GM20431 (cell line): Measurements from ENCODE around the gene ZNF630.
"Not testable (repeated sequence)": the region's sequence is repeated elsewhere in the genome, so short reads cannot be mapped to it uniquely, and the experiment has no call there.

ENCODE experiments used
- in situ Hi-C: fragments of 300-500 bp; cut with MseI, MboI; formaldehyde crosslinking; loops from one replicate; pipeline ENCODE4 v1.15.0; 2020; ENCODE audit warnings: low sequenced_read_pairs; ENCODE audit not compliant: unreplicated experiment

The ZNF630 gene

DNA sequence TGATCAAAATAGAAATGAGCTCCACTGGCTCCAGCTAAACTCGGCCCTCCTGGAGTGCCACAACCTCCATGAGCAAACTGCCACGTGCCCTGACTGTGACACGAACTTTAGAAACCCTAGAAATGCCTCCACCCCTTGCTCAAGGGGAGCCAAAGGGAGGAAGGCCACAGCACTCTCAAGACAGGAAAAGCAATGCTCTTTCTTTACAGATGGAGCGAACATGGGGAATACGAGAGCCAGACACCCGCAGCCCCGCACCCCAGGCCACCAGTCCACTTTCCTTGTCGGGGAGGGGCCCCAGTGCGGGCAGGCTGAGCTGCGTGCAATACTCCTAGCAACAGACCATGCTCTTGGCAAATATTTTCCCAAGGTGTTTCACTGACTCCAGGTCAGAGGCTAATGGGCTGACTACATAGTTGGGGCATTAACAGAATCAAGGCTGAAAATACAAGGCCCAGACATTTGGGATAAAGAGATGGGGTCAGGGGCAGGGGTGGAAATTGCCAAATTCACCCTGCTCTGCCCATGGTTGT is 40.7 kb downstream of the ZNF630 start:
- in situ Hi-C loops = loop anchor here (25.0 kb wide), 1 partner anchor 193 kb away; the partner anchor contains the start of gene ZNF81

DNA sequence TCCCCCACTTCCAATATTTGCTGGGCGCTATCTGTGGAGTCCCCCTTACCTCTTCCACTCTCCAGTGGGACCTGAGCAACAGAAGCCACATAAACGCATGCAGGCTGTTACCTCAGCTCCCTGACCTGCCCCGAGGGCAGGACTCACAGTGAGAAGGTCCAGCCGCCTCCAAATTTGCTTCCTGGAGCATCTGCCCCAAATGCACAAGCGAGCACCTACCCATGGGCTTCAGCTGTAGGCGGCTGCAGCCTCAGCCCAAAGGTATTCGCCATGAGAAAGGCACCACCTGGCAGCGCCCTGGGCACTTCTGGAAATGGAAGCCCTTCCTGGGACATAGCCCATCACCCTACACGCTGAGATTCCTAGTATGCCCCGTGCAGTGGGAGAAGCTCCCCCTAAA is 41.2 kb downstream of the ZNF630 start:
- in situ Hi-C loops = loop anchor here (25.0 kb wide), 1 partner anchor 193 kb away; the partner anchor contains the start of gene ZNF81

DNA sequence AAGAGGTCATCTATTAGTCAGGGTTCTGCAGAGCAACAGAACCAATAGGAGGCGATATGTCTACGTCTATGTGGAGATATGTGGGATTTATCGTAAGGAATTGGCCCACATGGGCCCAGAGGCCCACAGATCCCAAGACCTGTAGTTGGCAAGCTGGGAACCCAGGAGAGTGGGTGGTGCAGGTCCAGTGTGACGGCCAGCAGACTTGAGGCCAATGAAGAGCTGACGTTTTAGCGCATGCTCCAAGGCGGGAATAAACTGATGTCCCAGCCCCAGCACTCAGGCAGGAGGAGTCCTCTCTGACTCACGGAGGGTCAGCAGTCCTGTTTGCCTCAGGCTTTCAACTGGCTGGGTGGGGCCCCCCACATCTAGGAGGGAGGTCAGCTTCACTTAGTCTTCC is 43.3 kb downstream of the ZNF630 start:
- in situ Hi-C loops = loop anchor here (25.0 kb wide), 1 partner anchor 191 kb away; the partner anchor contains the start of gene ZNF81

DNA sequence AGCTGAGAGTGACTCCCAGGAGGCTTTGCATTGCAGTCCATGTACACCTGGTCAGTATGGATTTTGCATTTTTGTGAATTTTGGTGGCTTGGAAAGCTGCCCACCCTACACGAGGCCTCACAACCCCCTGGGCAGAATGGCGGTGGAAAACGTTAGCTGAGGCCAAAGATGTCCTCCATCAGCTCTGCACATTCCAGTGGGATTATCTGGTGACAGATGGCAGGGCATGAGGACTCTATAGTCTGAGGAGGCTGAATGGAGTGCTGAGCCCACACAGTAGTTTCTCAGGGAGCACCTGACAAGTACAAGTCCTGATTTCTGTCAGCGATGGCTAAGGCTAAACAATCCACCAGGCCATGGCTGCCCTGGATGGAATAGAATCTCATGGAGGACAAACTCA is 43.9 kb downstream of the ZNF630 start:
- in situ Hi-C loops = loop anchor here (25.0 kb wide), 1 partner anchor 190 kb away; the partner anchor contains the start of gene ZNF81

DNA sequence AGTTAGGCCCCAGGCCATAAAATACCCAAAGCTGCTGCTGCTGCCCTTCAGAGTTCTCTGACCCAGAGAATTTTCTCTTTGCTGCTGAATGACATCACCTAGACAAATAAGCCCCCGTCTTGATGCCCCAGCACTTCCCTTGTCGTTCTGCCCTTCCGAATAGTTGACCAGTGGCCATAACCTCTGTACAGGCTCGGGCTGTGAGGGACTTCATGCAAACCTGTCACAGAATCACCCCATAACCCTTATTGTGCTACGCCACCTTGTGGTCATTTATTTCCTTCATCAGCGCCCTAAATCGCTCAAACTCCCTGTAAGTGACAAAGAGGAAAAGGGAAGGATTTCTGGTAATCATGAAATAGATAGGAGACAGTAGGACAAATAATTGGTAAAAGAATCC is 45.9 kb downstream of the ZNF630 start:
- in situ Hi-C loops = loop anchor here (25.0 kb wide), 1 partner anchor 188 kb away; the partner anchor contains the start of gene ZNF81

DNA sequence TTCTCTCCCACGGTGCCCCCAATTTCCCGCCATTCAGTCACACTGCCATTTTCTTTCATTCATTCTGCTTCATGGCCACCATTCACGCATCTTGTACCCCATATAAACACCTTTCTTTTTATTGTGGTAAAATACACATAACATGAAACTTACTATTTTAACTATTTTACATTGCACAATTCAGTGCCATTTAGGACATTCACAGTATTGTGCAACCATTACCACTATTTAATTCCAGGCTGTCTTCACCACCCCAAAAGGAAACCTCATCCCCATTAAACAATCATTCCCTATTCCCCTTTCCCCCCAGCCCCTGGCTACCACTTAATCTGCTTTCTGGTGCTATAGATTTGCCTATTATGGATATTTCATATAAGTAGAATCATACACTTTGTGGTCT is 48.7 kb downstream of the ZNF630 start:
- in situ Hi-C loops = no loop called here

DNA sequence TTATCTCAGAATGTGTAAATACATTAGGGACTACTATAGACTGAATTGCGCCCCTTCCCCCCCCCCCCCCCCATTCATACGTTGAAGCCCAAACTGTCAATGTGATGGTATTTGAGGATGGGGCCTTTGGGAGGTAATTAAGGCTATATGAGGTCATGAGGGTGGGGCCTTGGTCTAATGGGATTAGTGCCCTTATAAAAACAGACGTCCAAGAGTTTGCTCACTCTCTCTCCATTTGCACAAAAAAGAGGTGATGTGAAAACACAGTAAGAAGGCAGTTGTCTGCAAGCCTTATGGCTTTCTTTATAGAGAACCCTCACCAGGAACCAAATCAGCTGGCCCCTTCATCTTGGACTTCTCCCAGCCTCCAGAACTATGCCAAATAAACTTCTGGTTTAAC is 49.3 kb downstream of the ZNF630 start:
- in situ Hi-C loops = no loop called here

DNA sequence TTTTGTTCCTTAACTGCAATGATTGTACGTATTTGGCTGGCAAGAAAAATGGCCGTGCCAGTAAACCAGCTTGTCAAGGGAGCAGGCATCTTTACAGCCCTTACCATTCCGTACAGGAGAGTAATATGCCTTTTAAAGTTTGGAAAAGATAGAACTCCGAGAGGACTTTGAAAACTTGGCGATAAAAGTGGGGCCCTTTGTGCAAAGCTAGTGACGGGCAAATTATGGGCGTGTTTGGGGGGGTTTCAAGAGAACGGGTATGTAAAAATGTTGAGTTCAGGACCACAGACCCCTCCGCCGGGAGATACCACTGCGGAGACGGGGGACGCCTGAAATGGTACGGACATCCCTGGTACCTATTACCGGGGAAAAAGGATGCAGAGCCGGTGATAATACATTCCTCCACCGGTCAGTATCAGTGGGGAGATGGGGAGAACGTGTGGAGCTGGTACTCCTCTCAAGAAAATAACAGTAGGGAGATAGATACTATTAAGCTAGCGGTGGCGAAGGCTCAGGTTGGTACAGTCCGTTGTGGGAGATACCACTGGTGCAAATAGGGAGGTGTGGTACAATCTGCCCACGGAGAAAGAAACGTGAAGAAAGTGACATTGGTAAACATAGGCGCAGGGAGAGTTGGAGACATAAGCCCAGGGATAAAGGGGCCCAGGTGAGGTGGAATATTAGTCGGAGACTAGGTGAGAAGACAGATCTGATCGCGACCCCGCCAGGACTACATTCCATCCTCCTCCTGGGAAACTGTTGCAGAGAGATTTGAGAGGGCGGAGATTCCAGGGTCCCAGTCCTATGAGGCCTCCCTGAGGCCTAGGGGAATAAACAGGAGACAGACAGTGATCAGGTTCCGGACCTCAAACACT is 50.2 kb downstream of the ZNF630 start:
- in situ Hi-C loops = no loop called here

DNA sequence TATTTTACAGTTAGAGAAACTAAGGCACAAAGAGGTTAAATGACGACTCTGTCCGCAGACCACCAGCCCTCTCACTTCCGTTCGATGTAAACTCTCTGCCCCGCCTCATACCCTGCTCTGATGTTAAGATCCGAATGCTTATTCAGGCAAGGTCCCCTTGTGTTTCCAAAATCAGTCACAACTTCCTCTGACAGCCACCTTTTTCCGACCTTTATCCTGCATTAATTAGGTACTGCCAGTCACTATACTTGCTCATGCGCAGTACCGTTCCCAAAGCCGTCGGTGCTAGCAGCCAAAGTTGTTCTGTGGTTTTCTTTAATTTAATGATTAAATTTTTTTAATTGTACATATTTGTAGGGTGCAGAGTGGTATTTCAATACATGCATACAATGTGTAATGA is 51.0 kb downstream of the ZNF630 start:
- in situ Hi-C loops = not testable (repeated sequence)

DNA sequence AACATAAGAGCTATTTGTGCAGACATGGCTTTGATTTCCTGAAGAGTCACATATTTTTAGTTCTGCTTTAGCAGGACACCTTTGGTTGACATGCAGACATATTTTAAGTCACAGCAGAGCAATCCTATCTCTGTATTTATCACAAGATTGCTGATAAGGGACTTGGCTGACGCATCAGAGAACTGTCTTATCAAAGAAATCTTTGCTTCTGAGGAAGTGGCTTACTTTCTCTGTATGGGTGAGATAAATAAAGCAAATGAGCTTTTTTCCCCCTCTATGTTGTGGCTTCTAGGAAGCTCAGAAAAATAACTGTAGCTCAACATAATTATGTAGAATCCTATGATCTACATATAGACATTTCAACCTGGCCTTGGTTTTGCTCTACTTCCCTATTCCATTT is 51.5 kb downstream of the ZNF630 start:
- in situ Hi-C loops = not testable (repeated sequence)

DNA sequence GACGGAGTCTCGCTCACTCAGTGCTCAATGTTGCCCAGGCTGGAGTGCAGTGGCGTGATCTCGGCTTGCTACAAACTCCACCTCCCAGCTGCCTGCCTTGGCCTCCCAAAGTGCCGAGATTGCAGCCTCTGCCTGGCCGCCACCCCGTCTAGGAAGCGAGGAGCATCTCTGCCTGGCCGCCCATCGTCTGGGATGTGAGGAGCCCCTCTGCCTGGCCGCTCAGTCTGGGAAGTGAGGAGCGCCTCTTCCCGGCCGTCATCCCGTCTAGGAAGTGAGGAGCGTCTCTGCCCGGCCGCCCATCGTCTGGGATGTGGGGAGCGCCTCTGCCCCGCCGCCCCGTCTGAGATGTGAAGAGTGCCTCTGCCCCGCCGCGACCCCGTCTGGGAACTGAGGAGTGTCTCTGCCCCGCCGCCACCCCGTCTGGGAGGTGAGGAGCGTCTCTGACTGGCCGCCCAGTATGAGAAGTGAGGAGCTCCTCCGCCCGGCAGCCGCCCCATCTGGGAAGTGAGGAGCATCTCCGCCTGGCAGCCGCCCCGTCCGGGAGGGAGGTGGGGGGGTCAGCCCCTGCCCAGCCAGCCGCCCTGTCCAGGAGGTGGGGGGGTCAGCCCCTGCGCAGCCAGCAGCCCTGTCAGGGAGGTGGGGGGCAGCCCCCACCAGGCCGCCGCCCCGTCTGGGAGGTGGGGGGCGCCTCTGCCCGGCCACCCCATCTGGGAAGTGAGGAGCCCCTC is 54.7 kb downstream of the ZNF630 start:
- in situ Hi-C loops = not testable (repeated sequence)

DNA sequence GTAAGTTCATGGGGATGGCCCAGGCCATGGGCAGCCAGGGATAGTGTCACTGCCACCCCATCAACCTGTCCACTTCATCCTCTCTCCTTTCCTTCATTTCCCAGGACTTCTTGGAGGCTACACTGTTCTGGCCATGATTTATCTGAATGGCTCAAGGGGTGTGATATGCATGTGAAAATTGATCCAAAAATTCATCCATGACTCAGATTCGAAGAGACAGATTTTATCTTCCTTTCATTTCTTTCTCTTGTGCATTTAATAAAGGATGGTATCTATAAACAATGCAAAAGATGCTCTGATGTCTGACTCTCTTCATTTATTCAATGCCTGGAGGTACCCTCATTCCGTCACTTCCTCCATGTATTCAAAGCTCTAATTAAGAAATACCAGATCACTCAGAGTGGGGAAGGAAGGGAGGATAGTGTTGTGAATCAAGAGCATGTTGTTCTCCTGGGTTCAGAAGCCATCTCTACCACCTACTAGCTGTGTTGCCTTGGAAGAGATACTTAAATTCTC is 61.9 kb downstream of the ZNF630 start:
- in situ Hi-C loops = not testable (repeated sequence)
